ENCODE data around the gene GPC5. TPM values are rescaled to one million over a fixed set of nuclear protein-coding genes. Genes with fewer than 3 reads are reported as not detected.

GPC5 gene
- total and polyA plus RNA-seq, 2 of the 8 experiments (the other 6 are each of a cell fraction or from before 2014, with no cell fraction given): 0.20 to 0.39 TPM

- Histone ChIP-seq H3K56ac (replicated peaks; ENCODE audit: insufficient read length, low read depth, low read length) (no peak overlapping the region), H3K36me3 (ENCODE audit: control insufficient read depth in 2 of 4, insufficient read depth in 4 of 4, low read length in 3 of 4) (no peaks in the 10 kb centered on the region), H3K14ac (ENCODE audit: insufficient read length) (no peak overlapping the region), H3K9me3 (ENCODE audit: insufficient read depth in 2 of 2, low read depth in 1 of 2, low read length in 1 of 2) (no peaks in the 10 kb centered on the region), H4K91ac (replicated peaks; ENCODE audit: insufficient read length, low read length) (no peak overlapping the region), H3K23ac (ENCODE audit: insufficient read length) (no peak overlapping the region), H2BK20ac (ENCODE audit: low read length) (no peak overlapping the region), H3K27me3 (replicated peaks in 1 of 4; ENCODE audit: control insufficient read depth in 3 of 4, extremely low read depth in 1 of 4, insufficient read depth in 3 of 4, low read length in 3 of 4) (no peaks in the 10 kb centered on the region), H3K27ac (ENCODE audit: low read depth, low read length) (no peak overlapping the region), H3K79me2 (ENCODE audit: control insufficient read depth in 1 of 2, insufficient read depth in 2 of 2, low read length in 2 of 2) (no peaks in the 10 kb centered on the region), H4K8ac (ENCODE audit: extremely low read depth, insufficient read depth, low read length) (peak overlapping the region; percentile 91), H3K4me3 (ENCODE audit: extremely low read depth in 1 of 4, insufficient read depth in 2 of 4, low read depth in 3 of 4, low read length in 4 of 4) (no peak overlapping the region), H3K4me2 (ENCODE audit: insufficient read depth in 1 of 2, low read depth in 2 of 2, low read length in 2 of 2) (no peak overlapping the region), H2AK5ac (ENCODE audit: low read depth, low read length) (no peak overlapping the region), H3K18ac (ENCODE audit: extremely low read depth, low read length) (no peak overlapping the region), H4K20me1 (replicated peaks in 1 of 2; ENCODE audit: control insufficient read depth in 1 of 2, insufficient read depth in 2 of 2, low read length in 2 of 2) (no peaks in the 10 kb centered on the region), H2AFZ (ENCODE audit: low read length) (0 out of 2 replicates have a peak overlapping the region, but pooled peaks have one; percentile 22), H2BK5ac (ENCODE audit: low read depth, low read length) (no peak overlapping the region), H3K79me1 (ENCODE audit: low read depth, low read length) (no peaks in the 10 kb centered on the region), H2BK15ac (ENCODE audit: low read length) (no peak overlapping the region), H4K5ac (ENCODE audit: insufficient read length, low read depth, low read length) (no peak overlapping the region), H3K9ac (replicated peaks in 1 of 4; ENCODE audit: extremely low read depth in 1 of 4, low read depth in 3 of 4, low read length in 3 of 4) (no peak overlapping the region), H3K23me2 (ENCODE audit: low read depth, low read length) (no peaks in the 10 kb centered on the region), H3K4me1 (replicated peaks in 1 of 4; ENCODE audit: control insufficient read depth in 3 of 4, insufficient read depth in 4 of 4, low read length in 3 of 4) (no peaks in the 10 kb centered on the region), H3K4ac (replicated peaks; ENCODE audit: insufficient read length, low read depth, low read length) (no peak overlapping the region), H2BK12ac (ENCODE audit: low read depth, low read length) (no peak overlapping the region), H2BK120ac (replicated peaks; ENCODE audit: low read depth, low read length) (no peak overlapping the region)
- FAIRE-seq: no peak
- DNase-seq (ENCODE audit: low read depth in 1 of 2, low spot score in 2 of 2): no peak
- TF ChIP-seq KDM5A (IDR thresholded peaks at IDR 0.05; ENCODE audit: low read length): no peak
- no peak for TF ChIP-seq TEAD4 (IDR thresholded peaks at IDR 0.05; ENCODE audit: low read depth, low read length)
- TF ChIP-seq ZNF274 (IDR thresholded peaks at IDR 0.05; ENCODE audit: borderline replicate concordance, extremely low read depth, low read length): no peak
- no peak for TF ChIP-seq MAX (IDR thresholded peaks at IDR 0.05)
- TF ChIP-seq E2F6 (IDR thresholded peaks at IDR 0.05): no peak
- TF ChIP-seq RBBP5 (IDR thresholded peaks at IDR 0.05; ENCODE audit: borderline replicate concordance, low read depth, low read length): no peak
- no peak for TF ChIP-seq CEBPB (IDR thresholded peaks at IDR 0.05; ENCODE audit: low read depth, low read length)
- no peak for TF ChIP-seq TAF1 (IDR thresholded peaks at IDR 0.05; ENCODE audit: low read depth, low read length)
- 76% methylated on average over 6 of the region's 6 CpGs; no CpG with 5 or more reads in 1 of the 2 experiments for WGBS, 2 experiments (ENCODE audit: extremely low coverage in 1 of 2, insufficient coverage in 1 of 2, insufficient read length in 1 of 2, insufficient replicate concordance in 2 of 2, low coverage in 1 of 2, low lambda C conversion rate in 2 of 2, missing lambda C conversion rate in 1 of 2)
- POLR2A ChIA-PET (ENCODE audit: partially characterized antibody): no interaction called here
- CTCF ChIA-PET (ENCODE audit: partially characterized antibody): interaction anchor here (0.6 to 1.4 kb wide), 3 partner anchors 10 to 45 kb away, joined by 3 to 5 read pairs (median 4); no protein-coding TSS in a partner anchor
These were observed 193.9 kb downstream of the GPC5 start for GRCh38 chr13:91592056-91593014.

Measured in H1 (cell line).